Stomach (tissue), 9 donors: ENCODE measurements around the gene LAMB1. TPM values are rescaled to one million over a fixed set of nuclear protein-coding genes. Genes with fewer than 3 reads are reported as not detected.

Experiments
- DNase-seq, 2 donors: peaks; one replicate each; pipeline versions ENCODE4 v3.0.0 to v3.0.0-alpha.2; 2013 to 2019
- H3K27ac ChIP-seq, 5 donors: fragments of 200-600 bp in 4 of 5; sonication (generic) in 4 of 5; one replicate each; pipeline ENCODE4 v1.5.1; 2013 to 2019; ENCODE audit warnings: mild to moderate bottlenecking in 1 of 5, moderate library complexity in 1 of 5
- H3K27me3 ChIP-seq, 3 donors: fragments of 200-600 bp; sonication (generic); one replicate each; pipeline ENCODE4 v1.5.1; 2017 to 2019; ENCODE audit warnings: mixed run types in 1 of 3
- H3K36me3 ChIP-seq, 4 donors: fragments of 200-600 bp; sonication (generic); 1 replicate in 3 of 4; 2 replicates in 1 of 4; pipeline ENCODE4 v1.5.1; 2016 to 2019
- H3K4me1 ChIP-seq, 4 donors: fragments of 200-600 bp; sonication (generic); one replicate each; pipeline ENCODE4 v1.5.1; 2016 to 2019
- H3K4me3 ChIP-seq, 4 donors: fragments of 200-600 bp; sonication (generic) in 3 of 4; one replicate each; pipeline ENCODE4 v1.5.1; 2016 to 2019; ENCODE audit warnings: mild to moderate bottlenecking in 1 of 4
- H3K9me3 ChIP-seq, 4 donors: fragments of 200-600 bp; sonication (generic); one replicate each; pipeline ENCODE4 v1.5.1; 2016 to 2019
- EP300 ChIP-seq: sonication (generic); formaldehyde crosslinking; IDR thresholded peaks from one replicate; pipeline ENCODE4 v1.6.1; 2017; ENCODE audit warnings: antibody characterized with exemption
- POLR2A ChIP-seq, 4 donors: fragments of 450-650 bp; IDR thresholded peaks; one replicate each; pipeline ENCODE4 v1.6.1; 2016; ENCODE audit warnings: antibody characterized with exemption in 4 of 4, control low read depth in 2 of 4, mild to moderate bottlenecking in 1 of 4, moderate library complexity in 1 of 4
- POLR2AphosphoS5 ChIP-seq, 3 donors: sonication (generic); formaldehyde crosslinking; IDR thresholded peaks; one replicate each; pipeline ENCODE4 v1.6.1; 2016; ENCODE audit warnings: antibody characterized with exemption in 3 of 3
- WGBS, 5 donors: extraction: QIAGEN DNeasy Blood & Tissue Kit in 3 of 5; methylation state at CpG; one replicate each; pipeline versions ENCODE4 v1.1.5 to v1.1.7; 2013 to 2018; 5-methylcytosine and 5-hydroxymethylcytosine counted together
- intact Hi-C: fragments of 100-400 bp; cut with DNase I; formaldehyde crosslinking; loops from one replicate; pipeline ENCODE4 v1.15.1; 2023; ENCODE audit warnings: low total_unique reads
- polyA plus RNA-seq, 3 donors: library from polyadenylated mRNA; stranded (reverse); fragments of 200-250 nt; gene quantifications; one replicate each; pipeline ENCODE4 v1.2.3, GENCODE V29; 2013
- total RNA-seq, 5 donors: library from RNA; depleted of rRNA; stranded (reverse); fragments of >200 nt; gene quantifications; one replicate each; pipeline versions ENCODE4 v1.1.0 to v1.2.3, GENCODE V29; 2014 to 2016
- TF ChIP-seq, protein P1 (sequence below), 7 experiments: fragments of 450-650 bp in 4 of 7; fragments of 200-600 bp in 3 of 7; sonication (generic) in 3 of 7; IDR thresholded peaks; one replicate each; pipeline ENCODE4 v1.5.1; 2016 to 2019; ENCODE audit warnings: antibody characterized with exemption in 7 of 7, control low read depth in 2 of 7, mild to moderate bottlenecking in 1 of 7
- donor health status: healthy with polysubstance abuse.
- donor health status: Bipolar disorder and iron deficiency.
- donor health status: healthy.

Gene LAMB1
- total and polyA plus RNA-seq, 8 donors, result 50.0 to 399 (median 111) TPM

DNA sequence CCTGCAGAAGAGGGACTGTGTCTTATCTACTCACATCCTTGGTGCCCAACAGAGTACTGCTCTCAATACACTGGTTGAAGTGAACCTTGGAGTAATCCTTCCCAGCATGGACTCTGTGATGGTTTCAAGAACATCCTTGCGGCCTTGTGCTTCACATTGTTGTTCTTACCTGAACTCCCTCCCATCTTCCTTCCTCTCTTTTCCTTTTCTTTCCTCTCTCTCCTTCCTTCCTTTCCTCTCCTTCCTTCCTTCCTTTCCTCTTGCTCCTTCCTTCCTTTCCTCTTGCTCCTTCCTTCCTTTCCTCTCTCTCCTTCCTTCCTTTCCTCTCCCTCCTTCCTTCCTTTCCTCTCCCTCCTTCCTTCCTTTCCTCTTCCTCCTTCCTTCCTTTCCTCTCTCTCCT is 26.3 kb downstream of the LAMB1 start:
- 52 to 100% (median 96%) methylated on average over 1 of the region's 1 CpG for WGBS, 5 donors

DNA sequence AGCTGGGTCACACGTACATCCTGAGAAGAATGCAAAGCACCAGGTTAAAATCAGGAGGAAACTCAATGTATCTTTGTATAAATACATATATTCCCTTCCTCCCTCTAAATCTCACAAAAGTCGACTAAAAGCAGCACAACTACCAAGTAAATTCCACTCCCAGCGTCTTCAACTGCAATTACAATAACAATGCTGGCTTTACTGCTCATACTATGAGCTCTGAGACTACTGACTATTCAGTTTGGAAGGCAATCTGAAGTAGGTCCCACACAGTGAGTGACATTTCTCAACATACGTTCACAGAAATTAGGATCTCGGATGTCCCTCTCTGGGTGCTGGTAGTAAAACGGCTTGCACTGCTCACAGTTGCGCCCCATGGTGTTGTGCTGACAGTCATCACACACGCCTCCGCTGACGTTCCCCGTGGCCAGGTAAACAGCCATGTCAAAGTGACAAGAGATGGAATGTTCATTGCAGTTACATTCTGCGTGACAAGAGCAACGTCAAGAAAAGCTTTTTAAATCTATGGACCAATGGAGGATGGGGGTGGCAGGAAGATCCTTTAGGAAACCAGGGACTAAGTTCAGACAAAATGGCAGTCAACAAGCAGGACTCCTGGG is 27.5 kb downstream of the LAMB1 start:
- H3K27ac ChIP-seq, result peak overlapping the region in 2 of 5 donors; percentile 24 to 83
- no peaks in the 10 kb centered on the region for H3K9me3 ChIP-seq
- H3K4me1 ChIP-seq, result peaks cover 0 to 32% (median 12%) of the 10 kb centered on the region in 4 donors
- TF ChIP-seq, protein P1, sequence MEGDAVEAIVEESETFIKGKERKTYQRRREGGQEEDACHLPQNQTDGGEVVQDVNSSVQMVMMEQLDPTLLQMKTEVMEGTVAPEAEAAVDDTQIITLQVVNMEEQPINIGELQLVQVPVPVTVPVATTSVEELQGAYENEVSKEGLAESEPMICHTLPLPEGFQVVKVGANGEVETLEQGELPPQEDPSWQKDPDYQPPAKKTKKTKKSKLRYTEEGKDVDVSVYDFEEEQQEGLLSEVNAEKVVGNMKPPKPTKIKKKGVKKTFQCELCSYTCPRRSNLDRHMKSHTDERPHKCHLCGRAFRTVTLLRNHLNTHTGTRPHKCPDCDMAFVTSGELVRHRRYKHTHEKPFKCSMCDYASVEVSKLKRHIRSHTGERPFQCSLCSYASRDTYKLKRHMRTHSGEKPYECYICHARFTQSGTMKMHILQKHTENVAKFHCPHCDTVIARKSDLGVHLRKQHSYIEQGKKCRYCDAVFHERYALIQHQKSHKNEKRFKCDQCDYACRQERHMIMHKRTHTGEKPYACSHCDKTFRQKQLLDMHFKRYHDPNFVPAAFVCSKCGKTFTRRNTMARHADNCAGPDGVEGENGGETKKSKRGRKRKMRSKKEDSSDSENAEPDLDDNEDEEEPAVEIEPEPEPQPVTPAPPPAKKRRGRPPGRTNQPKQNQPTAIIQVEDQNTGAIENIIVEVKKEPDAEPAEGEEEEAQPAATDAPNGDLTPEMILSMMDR (IDR thresholded peaks at IDR 0.05), result no peak
- TF ChIP-seq POLR2AphosphoS5 (IDR thresholded peaks at IDR 0.05), result no peak
- no peak for DNase-seq
- 87 to 90% (median 89%) methylated on average over 13 of the region's 13 CpGs for WGBS, 5 donors
- no peaks in the 10 kb centered on the region for H3K27me3 ChIP-seq
- peaks cover 4 to 82% (median 71%) of the 10 kb centered on the region in 4 donors for H3K36me3 ChIP-seq
- intact Hi-C loops, result no loop called here
- H3K4me3 ChIP-seq, result no peak overlapping the region

More for the DNA sequence above, 26.3 kb downstream of the LAMB1 start:
- Histone ChIP-seq H3K36me3 (peaks cover 4 to 84% (median 76%) of the 10 kb centered on the region in 4 donors), H3K9me3 (no peaks in the 10 kb centered on the region), H3K27ac (peak overlapping the region in 2 of 5 donors; percentile 24), H3K27me3 (no peaks in the 10 kb centered on the region), H3K4me1 (peaks cover 0 to 23% (median 10%) of the 10 kb centered on the region in 4 donors), H3K4me3 (no peak overlapping the region)
- TF ChIP-seq, protein P1 (IDR thresholded peaks at IDR 0.05), result no peak
- no peak for TF ChIP-seq EP300
- TF ChIP-seq POLR2A (IDR thresholded peaks at IDR 0.05), result no peak
- TF ChIP-seq POLR2AphosphoS5 (IDR thresholded peaks at IDR 0.05), result no peak
- no peak for DNase-seq
- intact Hi-C loops, result no loop called here

DNA sequence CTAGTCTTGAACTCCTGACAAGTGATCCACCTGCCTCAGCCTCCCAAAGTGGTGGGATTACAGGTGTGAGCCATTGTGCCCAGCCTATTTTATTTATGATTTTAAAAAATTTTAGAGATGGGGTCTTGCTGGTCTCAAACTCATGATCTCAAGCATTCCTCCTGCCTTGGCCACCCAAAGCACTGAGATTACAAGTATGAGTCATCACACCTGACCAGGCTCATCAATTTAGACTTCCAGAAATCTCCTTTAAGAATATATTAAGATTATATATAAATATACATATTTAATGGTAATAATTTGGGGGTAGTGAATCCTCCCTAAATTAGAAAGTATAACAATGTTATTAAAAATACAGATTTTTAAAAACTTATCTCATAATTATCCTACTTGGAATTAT is 29.1 kb downstream of the LAMB1 start:
- Histone ChIP-seq H3K4me3 (no peak overlapping the region), H3K36me3 (peaks cover 4 to 66% (median 55%) of the 10 kb centered on the region in 4 donors), H3K27me3 (no peaks in the 10 kb centered on the region), H3K9me3 (no peaks in the 10 kb centered on the region), H3K27ac (peak overlapping the region in 4 of 5 donors; percentile 39 to 83 (median 72)), H3K4me1 (peaks cover 0 to 40% (median 12%) of the 10 kb centered on the region in 4 donors)
- intact Hi-C loops, result no loop called here
- TF ChIP-seq POLR2A (IDR thresholded peaks at IDR 0.05) (no peak), EP300 (no peak), POLR2AphosphoS5 (IDR thresholded peaks at IDR 0.05) (no peak)
- TF ChIP-seq, protein P1 (IDR thresholded peaks at IDR 0.05), result no peak
- DNase-seq, result no peak

DNA sequence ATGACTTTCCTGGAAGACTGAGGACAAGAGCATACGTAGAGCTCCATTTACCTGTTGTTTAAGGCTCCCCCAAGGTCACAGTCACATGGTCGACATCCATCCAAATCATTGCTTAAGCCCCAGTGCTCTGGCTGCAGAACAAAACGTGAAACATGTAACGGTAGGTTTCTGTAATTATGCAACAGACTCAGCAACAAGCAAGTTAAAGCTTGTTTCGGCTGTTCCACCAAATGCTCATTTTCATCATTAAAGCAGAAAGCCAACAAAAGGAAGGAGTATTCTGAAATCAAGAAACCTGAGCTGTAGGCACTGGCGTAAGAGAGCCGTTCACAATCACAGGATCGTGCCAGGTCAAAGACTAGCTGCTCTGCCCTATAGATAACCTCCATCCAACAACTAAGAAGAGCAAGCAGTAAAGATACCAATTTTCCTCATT is 30.0 kb downstream of the LAMB1 start:
- no peaks in the 10 kb centered on the region for H3K27me3 ChIP-seq
- DNase-seq, result no peak
- no peaks in the 10 kb centered on the region for H3K9me3 ChIP-seq
- peaks cover 4 to 58% (median 50%) of the 10 kb centered on the region in 4 donors for H3K36me3 ChIP-seq
- 65 to 76% (median 72%) methylated on average over 8 of the region's 8 CpGs for WGBS, 5 donors
- peak overlapping the region in 4 of 5 donors; percentile 39 to 83 (median 72) for H3K27ac ChIP-seq
- H3K4me1 ChIP-seq, result peaks cover 0 to 45% (median 13%) of the 10 kb centered on the region in 4 donors
- intact Hi-C loops, result no loop called here
- TF ChIP-seq POLR2AphosphoS5 (IDR thresholded peaks at IDR 0.05) (peak in 2 of 3 donors; percentile 10 to 49), EP300 (no peak)
- no peak overlapping the region for H3K4me3 ChIP-seq

DNA sequence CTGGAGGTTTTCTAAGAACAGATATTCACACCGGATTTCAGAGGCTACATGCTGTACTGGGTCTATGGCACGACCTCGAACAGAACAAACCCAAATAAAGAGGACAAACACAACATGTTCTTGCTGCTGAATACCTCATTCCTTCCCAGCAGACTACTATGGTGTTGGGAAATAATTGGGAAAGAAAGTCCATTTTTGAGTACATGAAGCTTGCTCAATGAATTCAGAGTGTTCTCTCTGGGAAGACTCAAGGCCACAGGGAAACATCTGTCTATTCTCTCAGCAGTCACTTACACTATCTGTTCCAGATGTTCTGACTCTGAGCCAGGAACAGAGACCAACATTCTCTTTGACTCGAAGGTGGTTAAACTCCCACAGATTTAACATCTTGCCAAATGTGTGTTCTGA is 30.9 kb downstream of the LAMB1 start:
- Histone ChIP-seq H3K36me3 (peaks cover 0 to 58% (median 42%) of the 10 kb centered on the region in 4 donors), H3K27me3 (no peaks in the 10 kb centered on the region), H3K4me1 (peaks cover 6 to 53% (median 22%) of the 10 kb centered on the region in 4 donors), H3K9me3 (no peaks in the 10 kb centered on the region), H3K27ac (peak overlapping the region in 4 of 5 donors; percentile 56 to 83 (median 72)), H3K4me3 (no peak overlapping the region)
- WGBS, 5 donors, result 57 to 66% (median 59%) methylated on average over 4 of the region's 4 CpGs
- DNase-seq, result peak in 1 of 2 donors; percentile 84
- TF ChIP-seq POLR2A (IDR thresholded peaks at IDR 0.05) (no peak), POLR2AphosphoS5 (IDR thresholded peaks at IDR 0.05) (peak; percentile 85 to 95 (median 94)), EP300 (peak; percentile 95)
- TF ChIP-seq, protein P1 (IDR thresholded peaks at IDR 0.05), result no peak
- intact Hi-C loops, result no loop called here
